ENCODE measurements around the gene SULT1A3.
"Not testable (repeated sequence)": the region's sequence is repeated elsewhere in the genome, so short reads cannot be mapped to it uniquely, and the experiment has no call there.

SULT1A3 gene

DNA sequence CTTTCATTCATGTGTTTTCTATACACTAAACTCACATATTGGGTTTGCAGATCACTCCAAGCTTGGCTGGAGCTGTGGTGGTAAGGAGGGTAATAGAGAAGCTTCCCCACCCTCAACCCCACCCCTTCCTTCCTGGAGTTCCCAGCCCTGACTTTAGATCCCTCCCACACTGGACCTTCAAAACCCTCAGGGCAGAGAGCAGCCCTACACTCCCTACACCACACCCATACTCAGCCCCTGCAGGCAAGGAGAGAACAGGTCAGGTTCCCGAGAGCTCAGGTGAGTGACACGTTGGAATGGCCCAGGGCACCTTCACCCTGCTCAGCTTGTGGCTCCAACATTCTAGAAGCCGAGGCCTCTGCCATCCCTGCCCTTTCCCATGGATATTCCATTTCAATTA, at the start of gene SULT1A3:
TSS of gene SULT1A3 (plus strand) at position 207 of the 400 bp plus-strand sequence. CDS start 1,474 bp downstream, outside the sequence.
- H3K4me1 Mint-ChIP-seq; H3K9me3 Mint-ChIP-seq; H3K36me3 Mint-ChIP-seq (ENCODE audit: low read depth); H3K27ac Mint-ChIP-seq; H3K4me3 Mint-ChIP-seq; H3K27me3 Mint-ChIP-seq (ENCODE audit: low read depth): not testable (repeated sequence)

DNA sequence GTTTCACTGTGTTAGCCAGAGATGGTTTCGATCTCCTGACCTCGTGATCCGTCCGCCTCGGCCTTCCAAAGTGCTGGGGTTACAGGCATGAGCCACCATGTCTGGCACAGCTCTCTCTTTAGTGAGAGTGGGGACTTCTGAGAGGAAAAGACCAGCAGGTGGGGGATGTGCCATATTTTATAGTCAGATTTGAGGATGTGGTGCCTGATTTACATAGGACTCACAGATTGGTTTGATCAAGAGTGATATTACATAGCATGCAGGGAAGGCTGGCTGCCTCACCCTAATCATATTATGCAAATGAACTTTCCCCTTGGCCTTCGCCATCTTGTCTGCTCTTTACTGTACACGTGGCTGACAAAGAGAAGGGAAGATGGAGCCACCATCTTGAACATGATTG, 48.0 kb upstream of the SULT1A3 start:
- H3K27ac Mint-ChIP-seq: no peak overlapping the region
- no peak for TF ChIP-seq CTCF (IDR thresholded peaks at IDR 0.05; ENCODE audit: unreplicated experiment in 3 of 3)
- no peak overlapping the region for H3K4me3 Mint-ChIP-seq
- no peaks in the 10 kb centered on the region for H3K27me3 Mint-ChIP-seq (ENCODE audit: low read depth)
- no peaks in the 10 kb centered on the region for H3K4me1 Mint-ChIP-seq
- H3K9me3 Mint-ChIP-seq: peaks cover 15% of the 10 kb centered on the region
- H3K36me3 Mint-ChIP-seq (ENCODE audit: low read depth): no peaks in the 10 kb centered on the region

DNA sequence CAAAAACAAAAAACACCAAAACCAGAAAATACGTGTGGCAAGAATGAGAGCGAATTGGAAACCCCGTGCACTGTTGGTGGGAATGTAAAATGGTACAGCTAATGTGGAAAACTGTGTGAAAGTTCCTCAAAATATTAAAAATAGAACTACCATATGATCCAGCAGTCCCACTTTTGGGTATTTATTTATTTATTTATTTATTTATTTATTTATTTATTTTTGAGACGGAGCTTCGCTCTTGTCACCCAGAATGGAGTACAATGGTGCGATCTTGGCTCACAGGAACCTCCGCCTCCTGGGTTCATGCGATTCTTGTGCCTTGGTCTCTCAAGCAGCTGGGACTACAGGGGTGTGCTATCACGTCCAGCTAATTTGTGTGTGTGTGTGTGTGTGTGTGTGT, 46.5 kb upstream of the SULT1A3 start:
- Mint-ChIP-seq H3K4me1 (no peaks in the 10 kb centered on the region), H3K36me3 (ENCODE audit: low read depth) (no peaks in the 10 kb centered on the region), H3K9me3 (peaks cover 15% of the 10 kb centered on the region), H3K27ac (no peak overlapping the region), H3K4me3 (no peak overlapping the region), H3K27me3 (ENCODE audit: low read depth) (no peaks in the 10 kb centered on the region)
- TF ChIP-seq CTCF (IDR thresholded peaks at IDR 0.05; ENCODE audit: unreplicated experiment in 3 of 3): no peak

DNA sequence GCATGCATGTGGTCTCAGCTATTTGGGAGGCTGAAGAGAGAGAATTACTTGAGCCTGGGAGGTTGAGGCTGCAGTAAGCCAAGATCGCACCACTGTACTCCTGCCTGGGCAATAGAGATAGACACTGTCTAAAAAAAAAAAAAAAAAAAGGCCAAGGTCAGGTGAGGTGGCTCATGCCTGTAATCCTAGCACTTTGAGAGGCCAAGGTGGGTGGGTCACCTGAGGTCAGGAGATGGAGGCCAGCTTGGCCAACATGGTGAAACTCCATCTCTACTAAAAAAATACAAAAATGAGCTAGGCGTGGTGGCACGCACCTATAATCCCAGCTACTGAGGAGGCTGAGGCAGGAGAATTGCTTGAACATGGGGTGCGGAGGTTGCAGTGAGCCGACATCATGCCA, 43.9 kb upstream of the SULT1A3 start:
- peaks cover 5% of the 10 kb centered on the region for H3K9me3 Mint-ChIP-seq
- H3K4me1 Mint-ChIP-seq: no peaks in the 10 kb centered on the region
- TF ChIP-seq CTCF (IDR thresholded peaks at IDR 0.05; ENCODE audit: unreplicated experiment in 3 of 3): no peak
- H3K27me3 Mint-ChIP-seq (ENCODE audit: low read depth): no peaks in the 10 kb centered on the region
- no peak overlapping the region for H3K4me3 Mint-ChIP-seq
- H3K36me3 Mint-ChIP-seq (ENCODE audit: low read depth): no peaks in the 10 kb centered on the region
- H3K27ac Mint-ChIP-seq: no peak overlapping the region

- peaks cover 3% of the 10 kb centered on the region for H3K9me3 Mint-ChIP-seq
Measured at GRCh38 chr16:30157214-30157613, 41.8 kb upstream of the SULT1A3 start.

DNA sequence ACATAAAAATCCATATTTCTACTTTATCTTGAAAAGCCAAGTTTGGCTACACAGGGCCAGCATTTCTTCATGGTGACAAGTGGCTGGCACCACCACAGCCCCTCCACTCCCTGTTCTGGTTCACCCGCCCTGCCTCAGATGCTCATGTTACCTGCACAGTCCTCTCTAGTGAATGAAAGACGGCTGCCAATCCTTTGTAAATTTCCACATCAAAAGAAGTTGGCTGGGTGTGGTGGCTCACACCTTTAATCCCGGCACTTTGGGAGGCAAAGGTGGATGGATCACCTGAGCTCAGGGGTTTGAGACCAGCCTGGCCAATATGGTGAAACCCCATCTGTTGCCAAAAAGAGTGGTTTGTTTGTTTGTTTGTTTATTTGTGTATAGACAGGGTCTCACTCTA, 35.5 kb upstream of the SULT1A3 start:
- peaks cover 2% of the 10 kb centered on the region for H3K9me3 Mint-ChIP-seq
- H3K27me3 Mint-ChIP-seq (ENCODE audit: low read depth): no peaks in the 10 kb centered on the region
- no peak overlapping the region for H3K27ac Mint-ChIP-seq
- TF ChIP-seq CTCF (IDR thresholded peaks at IDR 0.05; ENCODE audit: unreplicated experiment in 3 of 3): no peak
- no peak overlapping the region for H3K4me3 Mint-ChIP-seq
- H3K36me3 Mint-ChIP-seq (ENCODE audit: low read depth): peaks cover 4% of the 10 kb centered on the region
- H3K4me1 Mint-ChIP-seq: peaks cover 4% of the 10 kb centered on the region

More at GRCh38 chr16:30157214-30157613, 41.8 kb upstream of the SULT1A3 start:
- Mint-ChIP-seq H3K4me3 (no peak overlapping the region), H3K36me3 (ENCODE audit: low read depth) (no peaks in the 10 kb centered on the region), H3K27me3 (ENCODE audit: low read depth) (no peaks in the 10 kb centered on the region), H3K4me1 (no peaks in the 10 kb centered on the region), H3K27ac (no peak overlapping the region)
- no peak for TF ChIP-seq CTCF (IDR thresholded peaks at IDR 0.05; ENCODE audit: unreplicated experiment in 3 of 3)

All from nephron (organoid).